HepG2 (cell line): ENCODE data around the gene DNAL4. TPM values are rescaled to one million over a fixed set of nuclear protein-coding genes. Genes with fewer than 3 reads are reported as not detected.

Experiments used
- ATAC-seq: fragments of 200-7000 bp; cut with Tn5 transposase; 3 replicates; pipeline ENCODE4 v1.9.1; 2020; ENCODE audit warnings: mild to moderate bottlenecking, moderate library complexity
- BruUV-seq: library from RNA; stranded (reverse); fragments of 400-500 nt; replicated peaks from 2 replicates; lab custom pipeline; 2021; lab: Mats Ljungman, UMichigan
- CTCF ChIA-PET: fragments of 300-600 bp; formaldehyde crosslinking; extraction: SDS; loops from one replicate; lab custom pipeline; 2021; ENCODE audit warnings: low total read pairs, inconsistent platforms, low intra/inter-chr PET ratio; lab: Yijun Ruan, JAX
- POLR2A ChIA-PET: fragments of 350-600 bp; sonication (Branson Sonifier 250); formaldehyde crosslinking; loops from one replicate; lab custom pipeline; 2020; ENCODE audit warnings: antibody characterized with exemption, inconsistent platforms; lab: Yijun Ruan, JAX
- DNase-seq: peaks from one replicate; pipeline ENCODE4 v3.0.0-alpha.2; 2015; ENCODE audit warnings: low spot score
- FAIRE-seq: peaks from 3 replicates; lab custom pipeline; 2011; peaks lifted over from hg19 to GRCh38; lab: Jason Lieb, UNC
- H2AFZ ChIP-seq: one replicate; pipeline ENCODE4 v1.6.1; 2011; ENCODE audit warnings: low read length, inconsistent platforms
- H3K27ac ChIP-seq: fragments of 300-600 bp; 3 replicates; pipeline ENCODE4 v1.8.0; 2011; ENCODE audit warnings: mixed run types, mild to moderate bottlenecking, mixed read lengths, low read length, inconsistent platforms; ENCODE audit not compliant: insufficient read depth; ENCODE audit errors: extremely low read length
- H3K27me3 ChIP-seq, 2 experiments: fragments of 200-600 bp in 1 of 2; 2 replicates in 1 of 2; 3 replicates in 1 of 2; pipeline versions ENCODE4 v1.6.0 to v1.8.0; 2011; ENCODE audit warnings: low read length in 2 of 2, mild to moderate bottlenecking in 2 of 2, moderate library complexity in 2 of 2, inconsistent platforms in 1 of 2; ENCODE audit not compliant: insufficient read depth in 2 of 2, control insufficient read depth in 1 of 2
- H3K36me3 ChIP-seq, 2 experiments: fragments of 200-600 bp in 1 of 2; replicated peaks in 1 of 2; 2 replicates in 1 of 2; 3 replicates in 1 of 2; pipeline versions ENCODE4 v1.5.1 to v1.8.0; 2011; ENCODE audit warnings: low read length in 2 of 2, inconsistent platforms in 1 of 2; ENCODE audit not compliant: insufficient read depth in 2 of 2, control insufficient read depth in 1 of 2
- H3K4me1 ChIP-seq: 2 replicates; pipeline ENCODE4 v1.5.1; 2012; ENCODE audit warnings: low read length, inconsistent platforms; ENCODE audit not compliant: insufficient read depth
- H3K4me2 ChIP-seq: 2 replicates; pipeline ENCODE4 v1.6.0; 2011; ENCODE audit warnings: low read depth, low read length, inconsistent platforms
- H3K4me3 ChIP-seq, 3 experiments: fragments of 200-600 bp in 1 of 3; sonication (generic), shearing (Covaris generic) in 1 of 3; replicated peaks in 1 of 3; 2 replicates each; pipeline ENCODE4 v1.5.1; 2011 to 2016; ENCODE audit warnings: low read length in 3 of 3, inconsistent platforms in 2 of 3, low read depth in 2 of 3, mild to moderate bottlenecking in 2 of 3, control low read depth in 1 of 3, mixed read lengths in 1 of 3; ENCODE audit not compliant: insufficient read depth in 1 of 3
- H3K79me2 ChIP-seq: one replicate; pipeline ENCODE4 v1.6.1; 2011; ENCODE audit warnings: low read length, inconsistent platforms; ENCODE audit not compliant: insufficient read depth
- H3K9ac ChIP-seq: 2 replicates; pipeline ENCODE4 v1.6.0; 2011; ENCODE audit warnings: mild to moderate bottlenecking, low read depth, low read length, inconsistent platforms; ENCODE audit not compliant: insufficient read depth
- H3K9me3 ChIP-seq: 2 replicates; pipeline ENCODE4 v1.5.1; 2012; ENCODE audit warnings: mild to moderate bottlenecking, low read length
- H4K20me1 ChIP-seq: 2 replicates; pipeline ENCODE4 v1.6.0; 2011; ENCODE audit warnings: inconsistent platforms, mild to moderate bottlenecking, low read length, moderate library complexity; ENCODE audit not compliant: insufficient read depth
- ATF5 ChIP-seq: sonication (generic); formaldehyde crosslinking; IDR thresholded peaks from 2 replicates; pipeline ENCODE4 v1.4.0; 2020; ENCODE audit warnings: mild to moderate bottlenecking, low read depth, missing genetic modification reagents
- HDAC2 ChIP-seq: sonication (generic); formaldehyde crosslinking; IDR thresholded peaks from 2 replicates; pipeline ENCODE4 v1.4.0; 2020; ENCODE audit warnings: missing genetic modification reagents
- IKZF1 ChIP-seq: fragments of 450-650 bp; IDR thresholded peaks from 2 replicates; pipeline ENCODE4 v1.7.1; 2016
- NR2F1 ChIP-seq, 2 experiments: fragments of 450-650 bp in 1 of 2; formaldehyde crosslinking in 1 of 2; IDR thresholded peaks; 2 replicates each; pipeline versions ENCODE4 v1.5.0 to v1.6.1; 2016 to 2020; ENCODE audit warnings: mild to moderate bottlenecking in 1 of 2, missing compliant biosample characterization in 1 of 2, missing genetic modification reagents in 1 of 2, moderate library complexity in 1 of 2
- RFX5 ChIP-seq: IDR thresholded peaks from 2 replicates; pipeline ENCODE4 v1.6.1; 2011; ENCODE audit warnings: low read depth, low read length, improper control_type of control experiment
- RXRB ChIP-seq: IDR thresholded peaks from 2 replicates; pipeline ENCODE4 v1.6.1; 2016; ENCODE audit warnings: borderline replicate concordance, missing genetic modification reagents, missing compliant biosample characterization
- SP140L ChIP-seq: sonication (generic); formaldehyde crosslinking; IDR thresholded peaks from 2 replicates; pipeline ENCODE4 v1.4.0; 2020; ENCODE audit warnings: missing genetic modification reagents, borderline replicate concordance
- TSC22D2 ChIP-seq: sonication (generic); formaldehyde crosslinking; IDR thresholded peaks from 2 replicates; pipeline ENCODE4 v1.5.1; 2020; ENCODE audit warnings: missing genetic modification reagents, mild to moderate bottlenecking, borderline replicate concordance
- ZNF136 ChIP-seq: sonication (generic); formaldehyde crosslinking; IDR thresholded peaks from 2 replicates; pipeline ENCODE4 v1.8.1; 2022; ENCODE audit warnings: low read depth, mild to moderate bottlenecking, moderate library complexity, missing genetic modification reagents
- ZNF18 ChIP-seq: sonication (generic); formaldehyde crosslinking; IDR thresholded peaks from 2 replicates; pipeline ENCODE4 v1.8.0; 2022; ENCODE audit warnings: mild to moderate bottlenecking, missing genetic modification reagents; ENCODE audit not compliant: insufficient replicate concordance
- ZNF34 ChIP-seq: sonication (generic); formaldehyde crosslinking; IDR thresholded peaks from 2 replicates; pipeline ENCODE4 v1.4.0; 2020; ENCODE audit warnings: mild to moderate bottlenecking, missing genetic modification reagents, borderline replicate concordance
- ZNF430 ChIP-seq: sonication (generic); formaldehyde crosslinking; IDR thresholded peaks from 2 replicates; pipeline ENCODE4 v1.9.0; 2021; ENCODE audit warnings: mild to moderate bottlenecking, missing genetic modification reagents
- ZNF431 ChIP-seq: sonication (generic); formaldehyde crosslinking; IDR thresholded peaks from 2 replicates; pipeline ENCODE4 v1.9.0; 2022; ENCODE audit warnings: missing genetic modification reagents, low read depth, mild to moderate bottlenecking, borderline replicate concordance
- ZNF501 ChIP-seq: sonication (generic); formaldehyde crosslinking; IDR thresholded peaks from 2 replicates; pipeline ENCODE4 v1.5.1; 2020; ENCODE audit warnings: mild to moderate bottlenecking, moderate library complexity, missing genetic modification reagents
- ZNF512B ChIP-seq: sonication (generic); formaldehyde crosslinking; IDR thresholded peaks from 2 replicates; pipeline ENCODE4 v1.5.1; 2020; ENCODE audit warnings: missing genetic modification reagents, mild to moderate bottlenecking, borderline replicate concordance
- ZNF552 ChIP-seq: sonication (generic); formaldehyde crosslinking; IDR thresholded peaks from 2 replicates; pipeline ENCODE4 v1.9.0; 2022; ENCODE audit warnings: missing genetic modification reagents, mild to moderate bottlenecking, borderline replicate concordance
- ZNF670 ChIP-seq: sonication (generic); formaldehyde crosslinking; IDR thresholded peaks from 2 replicates; pipeline ENCODE4 v1.8.0; 2022; ENCODE audit warnings: mild to moderate bottlenecking, missing genetic modification reagents, borderline replicate concordance
- ZSCAN22 ChIP-seq: sonication (generic); formaldehyde crosslinking; IDR thresholded peaks from 2 replicates; pipeline ENCODE4 v1.4.0; 2020; ENCODE audit warnings: mild to moderate bottlenecking, missing genetic modification reagents
- WGBS: methylation state at CpG from one replicate; pipeline ENCODE4 v1.1.6; 2017; ENCODE audit warnings: low lambda C conversion rate; 5-methylcytosine and 5-hydroxymethylcytosine counted together
- in situ Hi-C: cut with HindIII; loops from 2 replicates; pipeline ENCODE4 v1.10.0; 2017; ENCODE audit warnings: low pct_unique_long_range_greater_than_20kb; ENCODE audit not compliant: extremely low pct_ligation_motif_present
- intact Hi-C: fragments of 100-400 bp; cut with micrococcal nuclease; formaldehyde crosslinking; loops from one replicate; pipeline ENCODE4 v1.10.0; 2022; ENCODE audit not compliant: unreplicated experiment
- polyA plus RNA-seq, 8 experiments: library from polyadenylated mRNA; depleted of rRNA in 3 of 8; stranded (reverse) in 7 of 8; unstranded in 1 of 8; fragments of >200 nt; fragmentation: Illumina TruSeq in 4 of 8; extraction: Trizol in 4 of 8; gene quantifications; 2 replicates each; pipeline versions ENCODE4 v1.2.1 to v1.2.3, GENCODE V29; 2011 to 2016; ENCODE audit warnings: low read depth in 4 of 8, missing spikeins in 1 of 8, mixed read lengths in 1 of 8; ENCODE audit not compliant: insufficient read depth in 1 of 8
- total RNA-seq, 5 experiments: library from RNA; depleted of rRNA; stranded (reverse); fragments of >200 nt; fragmentation: Illumina TruSeq; extraction: Trizol; gene quantifications; 2 replicates each; pipeline ENCODE4 v1.2.3, GENCODE V29; 2016; ENCODE audit warnings: low read depth in 1 of 5

DNAL4 gene
- total and polyA plus RNA-seq, 2 of the 13 experiments (the other 11 are each of a cell fraction or from before 2014, with no cell fraction given), result 8.0 to 10.7 TPM

GRCh38 chr22:38820020-38820419, 26.1 kb upstream of the DNAL4 start:
- H3K27ac ChIP-seq, result no peak overlapping the region
- in situ Hi-C loops, result no loop called here
- no peak for TF ChIP-seq ZNF552 (CRISPR knock-in tag)
- no peak for TF ChIP-seq NR2F1 (CRISPR knock-in tag; IDR thresholded peaks at IDR 0.05)
- TF ChIP-seq ZNF501 (CRISPR knock-in tag), result no peak
- TF ChIP-seq RXRB (CRISPR knock-in tag), result no peak
- TF ChIP-seq ZSCAN22 (CRISPR knock-in tag), result no peak
- no peak for TF ChIP-seq ZNF18
- TF ChIP-seq ATF5, result no peak
- no peak for TF ChIP-seq TSC22D2 (CRISPR knock-in tag)
- TF ChIP-seq ZNF136 (CRISPR knock-in tag), result no peak
- TF ChIP-seq ZNF430 (CRISPR knock-in tag), result no peak
- TF ChIP-seq ZNF512B (CRISPR knock-in tag), result no peak
- TF ChIP-seq SP140L (CRISPR knock-in tag), result no peak
- TF ChIP-seq HDAC2 (CRISPR knock-in tag), result no peak
- TF ChIP-seq ZNF34 (CRISPR knock-in tag), result no peak
- no peak for TF ChIP-seq RFX5
- TF ChIP-seq ZNF431 (CRISPR knock-in tag), result no peak
- no peak for TF ChIP-seq ZNF670 (CRISPR knock-in tag)
- TF ChIP-seq IKZF1, result no peak
- TF ChIP-seq, all 625 proteins: peak for 0
- no peaks in the 10 kb centered on the region for H3K27me3 ChIP-seq
- FAIRE-seq (no peak), ATAC-seq (no peak), DNase-seq (no peak)
- CTCF ChIA-PET, result no interaction called here
- POLR2A ChIA-PET, result no interaction called here
- H4K20me1 ChIP-seq, result no peaks in the 10 kb centered on the region
- no peak overlapping the region for H3K4me3 ChIP-seq
- no peaks in the 10 kb centered on the region for H3K4me1 ChIP-seq
- H3K79me2 ChIP-seq, result no peaks in the 10 kb centered on the region
- intact Hi-C loops, result no loop called here
- H2AFZ ChIP-seq, result no peak overlapping the region
- H3K4me2 ChIP-seq, result no peak overlapping the region
- whole genome bisulfite sequencing, result 66% methylated on average over 7 of the region's 8 CpGs
- H3K36me3 ChIP-seq, result no peaks in the 10 kb centered on the region
- no peak overlapping the region for H3K9ac ChIP-seq
- no TSS peak for BruUV-seq
- no peaks in the 10 kb centered on the region for H3K9me3 ChIP-seq
